ENCODE measurements around the gene HMGA1.
"Not testable (repeated sequence)": the region's sequence is repeated elsewhere in the genome, so short reads cannot be mapped to it uniquely, and the experiment has no call there.

HMGA1 gene

GRCh38 chr6:34241351-34242215 is 4.9 kb downstream of the HMGA1 start:
- Histone ChIP-seq H3K4me1 (ENCODE audit: insufficient read depth, low read length) (peaks cover 38% of the 10 kb centered on the region), H3K9ac (ENCODE audit: low read depth, low read length) (no peak overlapping the region), H3K36me3 (ENCODE audit: insufficient read depth, low read length) (peaks cover 48% of the 10 kb centered on the region), H3K9me3 (ENCODE audit: control insufficient read depth, insufficient read depth, low read length) (no peaks in the 10 kb centered on the region)

- peaks cover 48% of the 10 kb centered on the region for H3K36me3 ChIP-seq (ENCODE audit: insufficient read depth, low read length)
- H3K4me1 ChIP-seq (ENCODE audit: insufficient read depth, low read length): peaks cover 42% of the 10 kb centered on the region
- H3K9ac ChIP-seq (ENCODE audit: low read depth, low read length): no peak overlapping the region
Observed at GRCh38 chr6:34242252-34243130, 5.8 kb downstream of the HMGA1 start.

GRCh38 chr6:34243131-34243771 is 6.6 kb downstream of the HMGA1 start:
- Histone ChIP-seq H3K9ac (ENCODE audit: low read depth, low read length) (no peak overlapping the region), H3K9me3 (ENCODE audit: control insufficient read depth, insufficient read depth, low read length) (no peaks in the 10 kb centered on the region), H3K36me3 (ENCODE audit: insufficient read depth, low read length) (peaks cover 48% of the 10 kb centered on the region), H3K4me1 (ENCODE audit: insufficient read depth, low read length) (peaks cover 42% of the 10 kb centered on the region)

More at GRCh38 chr6:34242252-34243130, 5.8 kb downstream of the HMGA1 start:
- H3K9me3 ChIP-seq (ENCODE audit: control insufficient read depth, insufficient read depth, low read length): no peaks in the 10 kb centered on the region

- H3K9ac ChIP-seq (ENCODE audit: low read depth, low read length): no peak overlapping the region
- no peaks in the 10 kb centered on the region for H3K9me3 ChIP-seq (ENCODE audit: control insufficient read depth, insufficient read depth, low read length)
- peaks cover 42% of the 10 kb centered on the region for H3K4me1 ChIP-seq (ENCODE audit: insufficient read depth, low read length)
- H3K36me3 ChIP-seq (ENCODE audit: insufficient read depth, low read length): peaks cover 43% of the 10 kb centered on the region
Observed at GRCh38 chr6:34243901-34244884, 7.5 kb downstream of the HMGA1 start.

- not testable (repeated sequence) for H3K9me3 ChIP-seq (ENCODE audit: control insufficient read depth, insufficient read depth, low read length); H3K9ac ChIP-seq (ENCODE audit: low read depth, low read length)
- peaks cover 35% of the 10 kb centered on the region for H3K4me1 ChIP-seq (ENCODE audit: insufficient read depth, low read length)
- peaks cover 33% of the 10 kb centered on the region for H3K36me3 ChIP-seq (ENCODE audit: insufficient read depth, low read length)
Observed at GRCh38 chr6:34245032-34245760, 8.5 kb downstream of the HMGA1 start.

- peaks cover 27% of the 10 kb centered on the region for H3K36me3 ChIP-seq (ENCODE audit: insufficient read depth, low read length)
- peaks cover 32% of the 10 kb centered on the region for H3K4me1 ChIP-seq (ENCODE audit: insufficient read depth, low read length)
- H3K9ac ChIP-seq (ENCODE audit: low read depth, low read length); H3K9me3 ChIP-seq (ENCODE audit: control insufficient read depth, insufficient read depth, low read length): not testable (repeated sequence)
Observed at GRCh38 chr6:34245761-34246140, 9.1 kb downstream of the HMGA1 start.

- Histone ChIP-seq H3K9me3 (ENCODE audit: control insufficient read depth, insufficient read depth, low read length) (no peaks in the 10 kb centered on the region), H3K4me1 (ENCODE audit: insufficient read depth, low read length) (peaks cover 28% of the 10 kb centered on the region), H3K9ac (ENCODE audit: low read depth, low read length) (no peak overlapping the region), H3K36me3 (ENCODE audit: insufficient read depth, low read length) (peaks cover 23% of the 10 kb centered on the region)
Observed at GRCh38 chr6:34246249-34246562, 9.5 kb downstream of the HMGA1 start.

GRCh38 chr6:34246563-34247391 is 10.1 kb downstream of the HMGA1 start:
- H3K9me3 ChIP-seq (ENCODE audit: control insufficient read depth, insufficient read depth, low read length): no peaks in the 10 kb centered on the region
- peaks cover 17% of the 10 kb centered on the region; the same call in 1 of the 2 replicates for H3K36me3 ChIP-seq (ENCODE audit: insufficient read depth, low read length)
- H3K9ac ChIP-seq (ENCODE audit: low read depth, low read length): no peak overlapping the region
- H3K4me1 ChIP-seq (ENCODE audit: insufficient read depth, low read length): peaks cover 22% of the 10 kb centered on the region

GRCh38 chr6:34247481-34248197 is 11.0 kb downstream of the HMGA1 start:
- peaks cover 8% of the 10 kb centered on the region; the same call in 1 of the 2 replicates for H3K36me3 ChIP-seq (ENCODE audit: insufficient read depth, low read length)
- H3K9ac ChIP-seq (ENCODE audit: low read depth, low read length): peak overlapping the region; percentile 74; the same call in 1 of the 2 replicates
- H3K9me3 ChIP-seq (ENCODE audit: control insufficient read depth, insufficient read depth, low read length): no peaks in the 10 kb centered on the region
- H3K4me1 ChIP-seq (ENCODE audit: insufficient read depth, low read length): peaks cover 16% of the 10 kb centered on the region

GRCh38 chr6:34248198-34248726 is 11.6 kb downstream of the HMGA1 start:
- peaks cover 10% of the 10 kb centered on the region for H3K4me1 ChIP-seq (ENCODE audit: insufficient read depth, low read length)
- peak overlapping the region; percentile 74 for H3K9ac ChIP-seq (ENCODE audit: low read depth, low read length)
- H3K36me3 ChIP-seq (ENCODE audit: insufficient read depth, low read length): peaks cover 6% of the 10 kb centered on the region; the same call in 1 of the 2 replicates
- H3K9me3 ChIP-seq (ENCODE audit: control insufficient read depth, insufficient read depth, low read length): no peaks in the 10 kb centered on the region

GRCh38 chr6:34248727-34249468 is 12.2 kb downstream of the HMGA1 start, which contains the start of gene SMIM29:
SMIM29 (minus strand) TSS chr6:34249006; CDS start chr6:34247791, 1,215 bp downstream.
- Histone ChIP-seq H3K9ac (ENCODE audit: low read depth, low read length) (peak within 1 kb of the TSS; percentile 74), H3K9me3 (ENCODE audit: control insufficient read depth, insufficient read depth, low read length) (no peaks in the 10 kb centered on the region), H3K4me1 (ENCODE audit: insufficient read depth, low read length) (peaks cover 4% of the 10 kb centered on the region; the same call in 1 of the 2 replicates)

More at GRCh38 chr6:34248727-34249468, 12.2 kb downstream of the HMGA1 start, which contains the start of gene SMIM29:
- H3K36me3 ChIP-seq (ENCODE audit: insufficient read depth, low read length): no peaks in the 10 kb centered on the region
